GM23248 (cell line): Measurements from ENCODE around the gene DIO3.

ENCODE experiments used
- EZH2 ChIP-seq: fragments of 200-600 bp; sonication (generic); IDR thresholded peaks from 2 replicates; pipeline ENCODE4 v1.6.1; 2018; ENCODE audit warnings: antibody characterized with exemption, mild to moderate bottlenecking; ENCODE audit not compliant: insufficient read depth, poor library complexity, severe bottlenecking
- EZH2phosphoT487 ChIP-seq: fragments of 200-600 bp; sonication (generic); IDR thresholded peaks from 2 replicates; pipeline ENCODE4 v1.6.1; 2018; ENCODE audit warnings: antibody characterized with exemption, moderate library complexity, mild to moderate bottlenecking, low read depth; ENCODE audit not compliant: insufficient read depth

- TF ChIP-seq EZH2 (no peak), EZH2phosphoT487 (no peak)
Observed at GRCh38 chr14:101543814-101544213, 17.5 kb upstream of the DIO3 start.
